Dermis microvascular lymphatic vessel endothelial cell (primary cell): ENCODE results near the gene TMEM259. TPM values are rescaled to one million over a fixed set of nuclear protein-coding genes. Genes with fewer than 3 reads are reported as not detected.

Source experiments
- DNase-seq, 2 donors: peaks; one replicate each; pipeline versions ENCODE4 v3.0.0 to v3.0.0-alpha.2; 2010; ENCODE audit warnings: low read depth in 2 of 2
- total RNA-seq: library from RNA; depleted of rRNA; stranded (reverse); fragments of >200 nt; gene quantifications from 2 replicates; pipeline ENCODE4 v1.2.1, GENCODE V29; 2014

The TMEM259 gene
- total RNA-seq, 1 donor from 2014 or later: 31.8 TPM

DNA sequence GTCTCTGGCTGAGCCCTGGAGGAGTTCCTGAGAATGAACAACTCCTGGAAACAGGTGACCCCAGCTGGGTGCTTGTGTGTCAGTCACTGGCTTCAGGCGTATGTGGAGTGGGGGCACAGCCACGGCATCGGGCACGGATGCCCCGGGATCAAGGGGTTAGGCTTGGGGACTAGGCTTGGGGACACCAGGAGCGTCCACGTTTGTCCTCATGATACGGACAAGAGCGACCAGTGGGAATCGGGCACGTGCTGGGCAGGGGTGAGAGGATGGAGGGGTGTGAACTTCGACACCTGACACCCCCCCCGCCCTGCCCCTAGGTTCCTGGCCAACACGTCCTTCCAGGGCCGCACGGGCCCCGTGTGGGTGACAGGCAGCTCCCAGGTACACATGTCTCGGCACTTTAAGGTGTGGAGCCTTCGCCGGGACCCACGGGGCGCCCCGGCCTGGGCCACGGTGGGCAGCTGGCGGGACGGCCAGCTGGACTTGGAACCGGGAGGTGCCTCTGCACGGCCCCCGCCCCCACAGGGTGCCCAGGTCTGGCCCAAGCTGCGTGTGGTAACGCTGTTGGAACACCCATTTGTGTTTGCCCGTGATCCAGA, 16.6 kb downstream of the TMEM259 start:
- DNase-seq: no peak

DNA sequence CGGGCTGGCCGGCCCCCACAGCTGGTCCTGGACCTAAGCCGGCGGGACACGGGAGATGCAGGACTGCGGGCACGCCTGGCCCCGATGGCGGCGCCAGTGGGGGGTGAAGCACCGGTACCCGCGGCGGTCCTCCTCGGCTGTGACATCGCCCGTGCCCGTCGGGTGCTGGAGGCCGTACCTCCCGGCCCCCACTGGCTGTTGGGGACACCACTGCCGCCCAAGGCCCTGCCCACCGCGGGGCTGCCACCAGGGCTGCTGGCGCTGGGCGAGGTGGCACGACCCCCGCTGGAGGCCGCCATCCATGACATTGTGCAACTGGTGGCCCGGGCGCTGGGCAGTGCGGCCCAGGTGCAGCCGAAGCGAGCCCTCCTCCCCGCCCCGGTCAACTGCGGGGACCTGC, 17.6 kb downstream of the TMEM259 start:
- no peak for DNase-seq

DNA sequence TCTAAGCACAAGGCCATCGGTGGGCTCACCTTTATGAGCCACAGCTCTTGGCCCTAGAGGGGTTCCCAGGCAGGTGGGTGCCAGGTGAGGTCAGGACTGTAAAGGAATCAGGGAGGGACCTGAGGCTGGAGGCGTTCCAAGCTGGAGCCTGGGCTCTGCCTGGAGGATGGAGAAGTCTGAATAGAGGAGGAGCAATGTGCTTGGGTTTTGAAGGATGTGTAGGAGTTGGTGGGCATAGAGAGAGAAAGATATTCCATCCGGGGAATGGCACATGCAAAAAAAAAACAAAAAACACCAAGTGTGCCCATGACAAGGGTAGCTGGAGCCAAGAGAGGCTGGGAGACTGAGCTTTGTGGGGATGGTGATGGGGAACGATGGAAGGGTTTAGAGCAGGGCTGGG, 18.3 kb downstream of the TMEM259 start:
- DNase-seq: no peak

DNA sequence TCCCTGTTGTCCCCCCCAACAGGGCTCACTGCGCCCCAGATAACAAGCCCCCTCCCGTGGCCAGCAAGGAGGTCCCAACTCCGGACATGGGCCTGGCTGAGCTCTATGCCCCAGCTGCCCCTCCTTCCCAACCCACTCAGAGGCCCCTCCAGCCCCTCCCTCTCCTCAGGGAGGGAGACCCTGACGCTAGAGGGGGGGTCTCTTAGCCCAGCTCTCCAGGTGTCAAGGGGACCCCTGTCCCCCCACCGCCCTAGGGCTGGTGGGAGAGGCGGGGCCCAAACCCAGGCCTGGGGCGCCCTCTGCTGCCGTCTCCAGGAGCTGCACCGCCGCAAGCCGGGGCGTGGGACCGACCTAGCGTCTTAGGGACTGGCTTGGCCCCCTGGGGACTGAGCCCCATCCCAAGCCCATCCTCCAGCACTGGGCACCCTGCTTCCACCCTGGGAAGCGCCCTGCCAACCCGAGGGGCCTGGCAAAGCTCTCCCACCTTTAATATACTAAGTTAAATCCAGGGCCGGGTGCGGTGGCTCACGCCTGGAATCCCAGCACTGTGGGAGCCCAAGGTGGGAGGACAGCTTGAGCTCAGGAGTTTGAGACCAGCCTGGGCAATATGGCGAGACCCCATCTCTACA, 19.3 kb downstream of the TMEM259 start:
- DNase-seq: peak in 1 of 2 donors; percentile 35

DNA sequence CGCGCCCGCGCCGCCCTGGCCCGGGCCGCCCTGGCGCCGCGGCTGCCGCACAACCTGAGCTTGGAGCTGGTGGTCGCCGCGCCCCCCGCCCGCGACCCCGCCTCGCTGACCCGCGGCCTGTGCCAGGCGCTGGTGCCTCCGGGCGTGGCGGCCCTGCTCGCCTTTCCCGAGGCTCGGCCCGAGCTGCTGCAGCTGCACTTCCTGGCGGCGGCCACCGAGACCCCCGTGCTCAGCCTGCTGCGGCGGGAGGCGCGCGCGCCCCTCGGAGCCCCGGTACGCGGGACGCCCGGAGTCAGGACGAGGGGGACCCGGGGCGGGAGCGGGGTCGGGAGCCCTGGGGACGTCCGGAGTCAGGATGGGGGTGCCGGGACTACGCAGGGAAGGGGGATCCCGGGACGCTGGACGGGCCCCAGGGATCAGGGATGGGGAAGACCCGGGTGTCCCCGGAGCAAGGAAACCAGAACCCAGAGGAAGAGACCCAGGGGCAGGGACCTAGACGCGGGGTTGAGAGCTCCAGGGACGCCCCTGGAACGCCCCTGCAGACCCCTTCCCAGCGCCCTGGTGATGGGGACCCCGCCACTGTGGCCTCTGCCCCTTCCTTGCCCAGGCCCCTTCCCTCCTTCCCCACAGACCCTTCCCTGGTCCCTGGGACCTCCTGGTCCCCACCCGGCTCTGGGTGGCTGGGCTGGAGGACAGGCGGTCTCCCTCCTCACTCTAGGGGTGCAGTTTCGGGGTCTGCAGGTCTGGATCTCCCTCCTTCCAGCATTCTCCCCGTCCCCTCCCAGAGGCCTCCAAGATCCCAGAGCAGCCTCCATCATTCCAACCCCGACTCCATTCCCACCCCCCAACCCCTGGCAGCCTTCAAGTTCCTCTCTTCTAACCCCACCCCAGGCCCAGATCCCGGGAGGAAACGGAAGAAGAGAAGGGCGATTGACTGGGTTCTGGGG, 20.1 kb downstream of the TMEM259 start:
- no peak for DNase-seq

DNA sequence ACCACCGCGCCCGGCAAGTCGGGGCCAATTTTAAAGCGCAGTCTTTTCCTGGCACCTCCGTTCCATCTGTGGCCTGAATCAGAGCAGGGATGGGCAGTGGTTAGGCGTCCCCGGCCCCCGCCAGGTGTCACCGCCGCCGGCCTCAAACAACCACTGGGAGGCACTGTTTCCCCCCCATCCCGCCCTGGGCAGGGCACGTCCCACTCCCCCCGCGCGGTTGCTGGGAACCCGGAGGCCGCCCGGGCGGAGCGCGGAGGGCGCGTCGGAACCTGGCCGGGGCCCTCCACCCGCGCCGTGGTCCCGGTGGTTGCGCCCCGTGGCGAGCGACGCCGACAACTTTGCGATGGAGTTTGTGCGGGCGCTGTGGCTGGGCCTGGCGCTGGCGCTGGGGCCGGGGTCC, 20.8 kb downstream of the TMEM259 start, which contains the start of gene GRIN3B:
GRIN3B (plus strand) TSS at position 325 of the 400 bp plus-strand sequence; CDS start at position 344, 19 bp downstream.
- DNase-seq: peak in 1 of 2 donors; percentile 60

DNA sequence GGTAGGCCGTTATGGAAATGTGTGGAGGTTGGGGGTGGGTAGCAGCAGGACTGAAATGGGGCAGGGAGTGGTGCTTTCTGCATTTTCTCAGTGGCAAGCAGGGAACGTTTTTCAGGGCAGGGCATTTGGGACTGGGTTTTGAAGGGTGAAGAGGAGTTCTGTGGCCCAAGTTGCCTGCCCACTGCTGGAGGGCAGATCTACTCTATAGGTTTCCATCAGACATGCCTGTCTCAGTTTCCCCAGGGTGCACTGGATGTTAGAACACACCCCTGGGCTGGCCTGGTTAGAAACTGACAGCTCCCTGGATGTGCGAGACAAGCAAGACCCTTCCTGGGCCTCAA, 21.6 kb downstream of the TMEM259 start:
- no peak for DNase-seq

DNA sequence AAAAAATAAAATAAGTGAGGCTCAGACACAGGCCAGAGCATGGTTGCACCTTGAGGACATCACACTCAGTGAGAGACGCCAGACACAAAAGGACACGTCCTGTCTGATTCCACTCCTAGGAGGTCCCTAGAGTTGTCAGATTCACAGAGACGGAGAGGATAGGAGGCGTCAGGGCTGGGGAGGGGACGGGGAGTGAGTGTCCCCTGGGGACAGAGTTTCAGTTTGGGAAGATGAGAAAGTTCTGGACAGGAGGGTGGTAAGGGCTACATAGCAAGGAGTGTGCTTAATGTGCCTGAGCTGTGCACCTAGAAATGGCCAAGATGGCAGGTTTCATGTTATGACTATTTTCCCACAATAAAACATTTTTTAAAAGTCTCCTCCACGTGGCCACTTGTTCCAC, 22.9 kb downstream of the TMEM259 start:
- no peak for DNase-seq

DNA sequence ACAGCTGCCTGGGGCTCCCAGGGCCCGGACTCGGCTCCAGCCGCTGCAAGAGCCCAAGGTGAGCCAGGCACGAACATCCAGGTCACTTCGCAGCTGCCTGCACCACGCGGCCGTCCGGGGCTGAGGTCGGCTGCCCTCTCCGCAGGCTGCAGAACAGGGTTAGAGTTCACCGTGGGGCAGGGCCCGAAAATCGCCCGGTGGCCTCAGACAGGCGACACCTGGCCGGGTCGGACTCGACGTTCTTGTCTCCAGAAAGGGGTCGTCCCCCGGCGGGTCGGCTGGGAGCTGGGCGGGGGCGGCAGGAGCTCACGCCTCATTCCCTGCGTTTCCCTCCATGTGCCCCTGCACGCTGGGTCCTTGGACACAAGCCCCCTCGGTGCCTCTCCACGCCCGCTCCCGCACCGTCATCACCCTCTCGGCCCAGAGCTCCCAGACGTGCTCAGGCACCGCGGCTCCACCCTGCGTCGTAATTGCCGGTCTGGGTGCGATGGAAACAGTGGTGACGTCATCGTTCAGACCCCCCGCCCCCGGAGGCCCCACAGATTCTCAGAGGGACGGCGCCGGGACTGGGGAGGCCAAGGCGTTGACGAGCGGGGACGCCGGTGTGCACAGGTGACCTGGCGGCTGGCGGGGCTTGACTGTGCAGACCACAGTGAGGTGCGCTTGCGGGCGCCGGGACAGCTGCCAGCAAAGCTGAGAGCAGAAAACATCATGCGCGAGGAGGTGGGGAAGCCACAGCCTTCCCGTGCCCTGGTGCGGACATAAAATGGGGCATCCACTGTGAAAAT, 24.7 kb downstream of the TMEM259 start:
- peak in 1 of 2 donors; percentile 48 for DNase-seq

DNA sequence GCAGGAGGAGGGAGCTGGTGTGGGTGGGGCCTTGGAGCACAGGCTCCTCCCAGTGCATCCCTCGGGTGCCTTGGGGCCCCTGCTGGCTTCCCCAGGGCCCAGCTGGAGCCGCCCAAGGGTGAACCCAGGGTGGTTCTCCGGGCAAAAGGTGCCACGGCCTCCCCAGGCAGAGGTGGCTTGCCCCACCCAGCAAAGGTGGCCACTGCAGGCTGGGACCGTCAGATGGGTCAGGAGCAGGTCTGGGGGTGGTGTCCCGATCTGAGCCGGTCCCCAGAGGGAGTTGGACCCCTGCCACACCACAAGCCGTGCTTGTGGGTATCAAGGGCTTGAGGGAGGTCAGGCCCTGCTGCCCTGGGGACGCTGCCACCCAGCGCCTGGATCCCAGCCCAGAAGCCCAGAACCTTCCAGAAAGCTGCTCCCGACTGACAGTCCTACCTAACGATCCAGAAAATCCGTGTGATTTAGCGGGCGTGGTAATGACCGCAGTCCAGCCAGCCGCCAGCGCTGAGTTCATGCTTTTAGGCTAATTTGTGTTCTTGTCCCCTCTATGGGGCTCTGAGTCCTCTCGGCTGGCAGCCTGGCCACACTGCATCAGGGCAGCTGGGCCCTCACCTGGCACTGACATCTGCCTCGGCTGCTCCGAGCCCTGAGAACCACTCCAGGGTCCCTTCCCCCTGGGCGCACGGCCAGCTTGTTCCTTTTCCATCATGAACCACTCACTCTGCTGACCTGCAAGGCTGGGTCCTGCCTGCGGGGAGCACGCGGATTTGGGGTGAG, 25.7 kb downstream of the TMEM259 start:
- DNase-seq: no peak

DNA sequence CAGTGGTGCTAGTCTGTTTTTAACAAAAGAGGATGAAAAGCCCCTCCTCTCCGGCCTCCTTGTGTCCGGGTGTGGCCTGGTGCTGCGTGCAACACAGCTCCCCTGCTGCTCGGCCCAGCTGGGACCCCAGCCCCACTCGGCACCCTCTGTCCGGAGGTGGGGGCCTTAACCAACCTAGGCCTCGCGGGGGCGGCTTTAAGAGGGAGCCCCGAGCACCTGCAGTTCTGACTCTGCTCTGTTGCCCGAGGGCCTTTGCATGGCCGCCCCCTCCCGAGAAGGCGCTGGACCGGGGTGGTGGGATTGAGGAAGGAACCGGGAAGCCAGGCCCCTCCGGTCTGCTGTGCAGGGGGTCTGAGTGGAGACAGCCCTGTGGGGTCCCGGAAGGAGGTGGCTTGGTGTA, 26.4 kb downstream of the TMEM259 start:
- no peak for DNase-seq

DNA sequence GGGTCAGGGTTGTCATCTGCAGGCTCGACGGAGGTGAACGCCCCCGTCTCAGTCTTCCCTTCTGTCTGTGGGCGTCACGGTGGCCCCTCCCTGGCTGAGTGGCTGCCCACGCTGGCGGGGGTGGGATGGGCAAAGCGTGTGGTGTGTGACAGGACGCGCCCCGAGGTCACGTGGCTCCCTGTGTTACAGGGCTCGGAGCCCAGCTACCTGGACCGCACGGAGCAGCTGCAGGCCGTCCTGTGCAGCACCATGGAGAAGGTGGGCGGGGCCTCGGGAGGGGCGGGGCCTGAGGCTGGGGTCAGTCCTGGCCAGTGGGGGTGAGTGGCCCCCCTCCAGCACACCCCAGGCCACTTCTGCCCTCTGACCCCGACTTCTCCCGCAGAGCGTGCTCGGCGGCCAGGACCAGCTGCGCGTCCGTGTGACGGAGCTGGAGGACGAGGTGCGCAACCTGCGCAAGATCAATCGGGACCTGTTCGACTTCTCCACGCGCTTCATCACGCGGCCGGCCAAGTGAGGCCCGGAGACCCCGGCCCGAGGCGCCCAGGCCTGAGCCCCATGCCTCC, 27.0 kb downstream of the TMEM259 start:
- DNase-seq: no peak

DNA sequence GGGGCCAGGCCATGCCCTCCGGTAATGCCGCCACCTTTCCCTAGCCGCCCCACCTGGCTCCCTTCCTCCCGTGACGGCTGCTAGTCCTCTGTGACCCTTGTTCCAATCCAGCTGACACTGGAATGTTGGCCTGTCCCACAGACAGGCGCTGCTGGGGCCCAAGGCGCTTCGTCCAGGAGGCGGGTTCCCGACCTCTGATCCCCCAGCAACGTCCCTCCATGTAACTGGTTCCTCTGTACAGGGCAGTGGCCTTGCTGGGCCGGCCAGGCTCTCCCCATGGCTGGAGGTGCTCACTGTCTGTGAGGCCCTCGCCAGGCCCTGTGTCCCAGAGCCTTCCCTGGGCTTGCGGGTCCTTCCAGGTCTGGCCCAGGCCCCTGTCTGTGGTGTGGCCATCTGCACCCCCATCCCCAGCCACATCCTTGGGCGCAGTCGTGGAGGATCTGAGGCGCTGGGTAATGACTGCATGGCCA, 27.5 kb downstream of the TMEM259 start:
- DNase-seq: no peak

DNA sequence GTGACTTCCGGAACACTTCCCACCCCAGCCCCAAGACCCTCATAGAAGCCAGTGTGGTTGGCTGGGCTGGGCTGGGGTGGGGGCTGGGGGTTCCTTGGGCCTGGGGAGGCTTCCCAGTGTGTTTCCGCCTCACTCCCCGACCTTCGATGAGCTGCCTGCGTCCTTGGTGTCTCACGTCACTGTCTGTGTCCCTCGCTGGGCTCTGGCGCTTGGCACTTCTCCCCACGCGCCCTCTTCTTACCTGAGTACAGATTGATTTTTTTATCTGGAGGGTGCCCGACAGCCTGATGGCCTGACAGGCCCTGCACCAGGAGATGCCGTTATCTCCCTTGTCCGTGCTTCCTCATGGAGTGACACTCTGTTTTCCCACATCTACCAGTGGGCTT, 28.3 kb downstream of the TMEM259 start:
- no peak for DNase-seq

DNA sequence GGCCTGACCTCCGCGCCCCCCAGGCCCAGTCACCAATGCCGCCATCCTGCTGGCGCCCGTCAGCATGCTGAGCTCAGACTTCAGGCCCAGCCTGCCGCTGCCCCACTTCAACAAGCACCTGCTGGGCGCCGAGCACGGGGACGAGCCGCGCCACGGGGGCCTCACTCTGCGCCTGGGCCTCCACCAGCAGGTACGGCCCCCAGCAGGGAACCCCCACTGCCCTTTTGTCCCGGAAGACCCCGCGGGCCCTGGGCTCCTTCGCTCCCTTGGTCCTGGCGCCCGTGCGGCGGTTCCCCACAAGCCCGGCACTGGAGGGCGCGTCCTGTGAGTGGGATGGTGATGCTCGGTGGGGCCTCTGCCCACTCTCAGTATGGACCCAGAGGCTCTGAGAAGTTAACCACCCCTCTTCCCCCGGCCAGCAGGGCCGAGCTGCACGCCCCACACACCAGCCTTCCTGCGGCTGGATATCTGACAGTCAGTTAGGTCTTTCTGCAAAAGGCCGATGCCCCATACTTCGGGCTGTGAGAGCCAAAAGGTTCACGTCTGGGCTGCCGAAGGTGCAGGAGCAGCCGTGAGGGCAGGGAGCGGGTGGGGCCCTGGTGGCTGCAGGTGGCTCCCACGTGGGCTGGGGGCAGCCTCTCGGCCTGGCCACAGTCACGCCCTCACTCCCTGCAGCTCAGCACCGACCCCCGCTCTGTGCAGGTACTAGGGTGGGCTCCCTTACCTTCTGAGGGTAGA, 28.8 kb downstream of the TMEM259 start:
- DNase-seq: no peak

DNA sequence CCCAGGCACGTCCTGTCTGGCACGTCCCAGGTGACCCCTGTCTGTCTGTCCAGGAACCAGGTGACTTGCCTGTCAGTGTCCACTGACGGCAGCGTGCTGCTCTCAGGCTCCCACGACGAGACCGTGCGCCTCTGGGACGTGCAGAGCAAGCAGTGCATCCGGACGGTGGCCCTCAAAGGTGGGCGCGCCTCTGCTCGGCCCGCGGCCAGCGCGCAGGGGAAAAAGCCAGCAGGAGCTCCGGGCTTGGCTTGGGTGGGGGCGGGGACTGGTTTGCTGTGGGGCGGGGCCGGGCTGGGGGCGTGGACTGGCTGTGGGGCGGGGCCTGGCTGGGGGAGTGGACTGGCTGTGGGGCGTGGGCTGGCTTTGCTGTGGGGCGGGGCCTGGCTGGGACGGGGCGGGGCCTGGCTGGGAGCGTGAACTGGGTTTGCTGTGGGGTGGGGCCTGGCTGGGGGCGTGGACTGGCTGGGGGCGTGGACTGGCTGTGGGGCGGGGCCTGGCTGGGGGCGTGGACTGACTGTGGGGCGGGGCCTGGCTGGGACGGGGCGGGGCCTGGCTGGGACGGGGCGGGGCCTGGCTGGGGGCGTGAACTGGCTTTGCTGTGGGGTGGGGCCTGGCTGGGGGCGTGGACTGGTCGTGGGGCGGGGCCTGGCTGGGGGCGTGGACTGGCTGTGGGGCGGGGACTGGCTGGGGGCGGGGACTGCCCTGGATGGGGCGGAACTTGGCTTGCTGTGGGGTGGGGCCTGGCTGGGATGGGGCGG, 29.6 kb downstream of the TMEM259 start:
- peak in 1 of 2 donors; percentile 63 for DNase-seq

DNA sequence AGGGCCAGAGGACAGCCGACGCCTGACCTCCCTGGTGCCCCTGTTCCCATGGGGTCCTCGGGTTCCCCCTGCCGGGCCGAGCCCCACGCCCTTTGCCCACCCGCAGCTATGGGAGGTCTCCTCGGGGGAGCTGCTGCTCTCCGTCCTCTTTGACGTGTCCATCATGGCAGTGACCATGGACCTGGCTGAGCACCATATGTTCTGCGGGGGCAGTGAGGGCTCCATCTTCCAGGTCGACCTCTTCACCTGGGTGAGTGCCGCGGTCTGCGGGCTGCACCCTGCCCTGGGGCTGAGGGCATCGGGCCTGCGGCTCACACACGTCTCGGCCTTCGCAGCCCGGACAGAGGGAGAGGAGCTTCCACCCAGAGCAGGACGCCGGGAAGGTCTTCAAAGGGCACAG, 30.2 kb downstream of the TMEM259 start:
- DNase-seq: no peak

DNA sequence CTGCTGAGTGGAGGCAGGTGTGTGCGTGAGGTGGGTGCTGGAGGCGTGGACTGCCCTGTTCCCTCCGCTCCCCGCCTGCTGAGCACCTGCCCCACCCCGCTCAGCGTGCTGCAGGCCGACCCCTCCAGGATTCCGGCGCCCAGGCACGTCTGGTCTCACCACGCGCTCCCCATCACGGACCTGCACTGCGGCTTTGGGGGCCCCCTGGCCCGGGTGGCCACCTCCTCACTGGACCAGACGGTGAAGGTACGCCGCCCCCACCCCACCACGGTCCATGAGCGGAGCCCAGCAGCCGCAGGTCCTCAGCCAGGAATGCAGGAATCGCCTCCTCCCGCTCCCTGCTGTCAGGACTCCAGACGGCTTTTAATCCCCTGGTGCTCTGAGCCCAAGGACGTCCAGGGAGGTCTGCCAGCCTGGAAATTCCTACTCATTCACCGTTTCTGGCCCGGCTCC, 30.8 kb downstream of the TMEM259 start:
- no peak for DNase-seq
